Measurements from ENCODE around the gene PYGL. TPM values are rescaled to one million over a fixed set of nuclear protein-coding genes. Genes with fewer than 3 reads are reported as not detected.

PYGL gene
- total and polyA plus RNA-seq, 12 donors = 2.9 to 18.6 (median 5.4) TPM

GRCh38 chr14:50954811-50955372 lies 10.6 kb upstream of the PYGL start:
- peak in 7 of 8 donors; percentile 50 to 87 (median 75) for ATAC-seq
- intact Hi-C loops (cut with DNase I) = loop anchor here in 9 of 10 donors (2.0 to 10.0 kb wide), 8 partner anchors 260 to 830 kb away; no protein-coding TSS in a partner anchor
- Histone ChIP-seq H3K27ac (peak overlapping the region in 4 of 10 donors; percentile 13 to 85 (median 26)), H3K36me3 (no peaks in the 10 kb centered on the region), H3K4me3 (no peak overlapping the region), H3K9me3 (no peaks in the 10 kb centered on the region), H3K27me3 (no peaks in the 10 kb centered on the region), H3K4me1 (peaks cover 0 to 27% (median 0%) of the 10 kb centered on the region in 9 donors)
- TF ChIP-seq, protein P1, sequence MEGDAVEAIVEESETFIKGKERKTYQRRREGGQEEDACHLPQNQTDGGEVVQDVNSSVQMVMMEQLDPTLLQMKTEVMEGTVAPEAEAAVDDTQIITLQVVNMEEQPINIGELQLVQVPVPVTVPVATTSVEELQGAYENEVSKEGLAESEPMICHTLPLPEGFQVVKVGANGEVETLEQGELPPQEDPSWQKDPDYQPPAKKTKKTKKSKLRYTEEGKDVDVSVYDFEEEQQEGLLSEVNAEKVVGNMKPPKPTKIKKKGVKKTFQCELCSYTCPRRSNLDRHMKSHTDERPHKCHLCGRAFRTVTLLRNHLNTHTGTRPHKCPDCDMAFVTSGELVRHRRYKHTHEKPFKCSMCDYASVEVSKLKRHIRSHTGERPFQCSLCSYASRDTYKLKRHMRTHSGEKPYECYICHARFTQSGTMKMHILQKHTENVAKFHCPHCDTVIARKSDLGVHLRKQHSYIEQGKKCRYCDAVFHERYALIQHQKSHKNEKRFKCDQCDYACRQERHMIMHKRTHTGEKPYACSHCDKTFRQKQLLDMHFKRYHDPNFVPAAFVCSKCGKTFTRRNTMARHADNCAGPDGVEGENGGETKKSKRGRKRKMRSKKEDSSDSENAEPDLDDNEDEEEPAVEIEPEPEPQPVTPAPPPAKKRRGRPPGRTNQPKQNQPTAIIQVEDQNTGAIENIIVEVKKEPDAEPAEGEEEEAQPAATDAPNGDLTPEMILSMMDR (IDR thresholded peaks at IDR 0.05) = peak; percentile 19 to 75 (median 64)
- DNase-seq = no peak
- WGBS, 2 donors = 22 to 28% methylated on average over 1 of the region's 1 CpG

GRCh38 chr14:50953502-50953901 lies 9.2 kb upstream of the PYGL start:
- no peaks in the 10 kb centered on the region for H3K36me3 ChIP-seq
- ATAC-seq (no peak), DNase-seq (no peak)
- no peaks in the 10 kb centered on the region for H3K27me3 ChIP-seq
- TF ChIP-seq, protein P1 (IDR thresholded peaks at IDR 0.05) = no peak
- H3K4me3 ChIP-seq = no peak overlapping the region
- no peak overlapping the region for H3K27ac ChIP-seq
- peaks cover 0 to 5% (median 0%) of the 10 kb centered on the region in 11 donors for H3K9me3 ChIP-seq
- intact Hi-C loops (cut with DNase I) = loop anchor here in 6 of 10 donors (5.0 to 10.0 kb wide), 6 partner anchors 261 to 831 kb away; no protein-coding TSS in a partner anchor
- 88 to 94% methylated on average over 1 of the region's 1 CpG for WGBS, 2 donors
- H3K4me1 ChIP-seq = peaks cover 0 to 27% (median 0%) of the 10 kb centered on the region in 9 donors

DNA sequence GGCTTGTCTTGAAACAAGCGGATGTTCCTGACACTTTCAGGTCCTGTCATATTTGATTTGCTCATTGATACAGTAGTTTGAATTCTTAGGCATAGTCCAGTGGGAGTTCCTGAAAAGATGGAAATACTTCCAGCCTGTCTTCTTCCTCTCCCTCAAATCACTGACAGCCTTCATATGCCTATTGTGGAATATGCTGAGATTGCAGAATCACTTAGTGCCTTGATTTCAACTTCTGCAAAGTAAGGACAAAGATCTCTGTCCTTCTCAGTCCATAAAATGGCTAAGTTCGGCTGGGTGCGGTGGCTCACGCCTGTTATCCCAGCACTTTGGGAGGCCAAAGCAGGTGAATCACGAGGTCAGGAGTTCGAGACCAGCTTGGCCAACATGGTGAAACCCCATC lies 6.7 kb upstream of the PYGL start:
- DNase-seq = no peak
- Histone ChIP-seq H3K27ac (no peak overlapping the region), H3K4me1 (peaks cover 0 to 26% (median 0%) of the 10 kb centered on the region in 9 donors), H3K4me3 (no peak overlapping the region), H3K36me3 (no peaks in the 10 kb centered on the region), H3K27me3 (no peaks in the 10 kb centered on the region), H3K9me3 (peaks cover 0 to 5% (median 0%) of the 10 kb centered on the region in 11 donors)
- intact Hi-C loops (cut with DNase I) = loop anchor here in 6 of 10 donors (5.0 to 10.0 kb wide), 6 partner anchors 264 to 834 kb away; no protein-coding TSS in a partner anchor
- WGBS, 2 donors = 98% methylated on average over 6 of the region's 6 CpGs
- TF ChIP-seq, protein P1 (IDR thresholded peaks at IDR 0.05) = no peak
- no peak for ATAC-seq

DNA sequence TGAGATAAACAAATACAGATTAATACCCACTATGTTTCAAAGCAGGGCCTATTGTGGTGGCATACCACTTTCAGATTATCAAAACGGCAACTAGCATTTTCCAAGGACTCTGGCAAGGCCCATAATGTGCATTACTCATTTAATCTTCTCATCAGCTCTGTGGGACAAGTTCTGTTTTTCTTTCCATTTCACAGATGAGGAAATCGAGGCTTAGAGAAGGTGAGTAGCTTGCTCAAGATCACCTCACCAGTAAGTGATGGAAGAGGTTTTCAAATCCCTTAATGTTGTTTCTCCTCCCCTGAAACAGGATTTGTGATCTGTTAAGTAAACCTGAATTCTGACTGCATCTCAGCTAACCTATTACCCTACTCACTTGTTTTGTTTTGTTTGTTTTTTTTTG lies 3.9 kb upstream of the PYGL start:
- Histone ChIP-seq H3K27ac (no peak overlapping the region), H3K27me3 (peaks cover 0 to 6% (median 0%) of the 10 kb centered on the region in 7 donors), H3K9me3 (peaks cover 0 to 5% (median 0%) of the 10 kb centered on the region in 11 donors), H3K4me1 (peaks cover 0 to 19% (median 9%) of the 10 kb centered on the region in 9 donors), H3K36me3 (no peaks in the 10 kb centered on the region), H3K4me3 (no peak overlapping the region)
- no peak for ATAC-seq
- WGBS, 2 donors = 59 to 91% methylated on average over 2 of the region's 2 CpGs
- TF ChIP-seq, protein P1 (IDR thresholded peaks at IDR 0.05) = no peak
- intact Hi-C loops (cut with DNase I) = no loop called here
- DNase-seq = no peak

Data from heart right ventricle (tissue), 16 donors.